Body of pancreas (tissue), 4 donors: ENCODE results near the gene NIT2.

Source experiments
- CTCF ChIP-seq, 7 experiments: fragments of 450-650 bp in 4 of 7; fragments of 200-600 bp in 3 of 7; sonication (generic) in 3 of 7; IDR thresholded peaks; one replicate each; pipeline ENCODE4 v1.5.1; 2016 to 2019; ENCODE audit warnings: antibody characterized with exemption in 7 of 7
- POLR2A ChIP-seq, 3 donors: fragments of 450-650 bp; IDR thresholded peaks; one replicate each; pipeline ENCODE4 v1.6.1; 2016; ENCODE audit warnings: antibody characterized with exemption in 3 of 3, mild to moderate bottlenecking in 2 of 3

- no peak for TF ChIP-seq POLR2A (IDR thresholded peaks at IDR 0.05)
- TF ChIP-seq CTCF (IDR thresholded peaks at IDR 0.05) = no peak
Observed at GRCh38 chr3:100376301-100376700, 41.7 kb downstream of the NIT2 start.
